KMS-11 (cell line): ENCODE data around the gene LIN28A.

Experiments used
- H2AFZ ChIP-seq: fragments of 200-600 bp; sonication (generic); 2 replicates; pipeline ENCODE4 v1.6.1; 2016; ENCODE audit warnings: antibody characterized with exemption, mixed run types, low read depth
- H3K27ac ChIP-seq: fragments of 200-600 bp; sonication (generic); 2 replicates; pipeline ENCODE4 v1.6.1; 2016; ENCODE audit warnings: mild to moderate bottlenecking, mixed run types
- H3K27me3 ChIP-seq: fragments of 200-600 bp; sonication (generic); 2 replicates; pipeline ENCODE4 v1.6.1; 2017; ENCODE audit warnings: mild to moderate bottlenecking, low read depth, mixed run types, moderate library complexity; ENCODE audit not compliant: insufficient read depth
- H3K36me3 ChIP-seq: fragments of 200-600 bp; sonication (generic); 2 replicates; pipeline ENCODE4 v1.6.1; 2017; ENCODE audit warnings: mild to moderate bottlenecking, mixed run types; ENCODE audit not compliant: insufficient read depth
- H3K4me1 ChIP-seq: fragments of 200-600 bp; sonication (generic); 2 replicates; pipeline ENCODE4 v1.6.1; 2016; ENCODE audit warnings: mild to moderate bottlenecking, low read depth, mixed run types; ENCODE audit not compliant: poor library complexity, severe bottlenecking
- H3K4me2 ChIP-seq: fragments of 200-600 bp; sonication (generic); 2 replicates; pipeline ENCODE4 v1.7.0; 2016; ENCODE audit warnings: mild to moderate bottlenecking, mixed run types
- H3K4me3 ChIP-seq: fragments of 200-600 bp; sonication (generic); IDR thresholded peaks from 2 replicates; pipeline ENCODE4 v1.6.1; 2017; ENCODE audit warnings: low read depth, low read length, mixed read lengths; ENCODE audit not compliant: insufficient read depth
- H3K79me2 ChIP-seq: fragments of 200-600 bp; sonication (generic); 2 replicates; pipeline ENCODE4 v1.6.1; 2016; ENCODE audit warnings: low read depth, mixed run types; ENCODE audit not compliant: insufficient read depth
- H3K9ac ChIP-seq: fragments of 200-600 bp; sonication (generic); 2 replicates; pipeline ENCODE4 v1.6.1; 2016; ENCODE audit warnings: mild to moderate bottlenecking, mixed run types
- H4K20me1 ChIP-seq: fragments of 200-600 bp; sonication (generic); 2 replicates; pipeline ENCODE4 v1.6.1; 2016; ENCODE audit warnings: mild to moderate bottlenecking, mixed run types; ENCODE audit not compliant: insufficient read depth
- CTCF ChIP-seq: fragments of 200-600 bp; sonication (generic); conservative IDR thresholded peaks from 2 replicates; pipeline ENCODE4 v1.6.1; 2017; ENCODE audit warnings: low read depth, mild to moderate bottlenecking, antibody characterized with exemption, low read length, moderate library complexity, mixed read lengths

LIN28A gene

GRCh38 chr1:26472901-26473845 lies 62.6 kb downstream of the LIN28A start:
- peaks cover 10% of the 10 kb centered on the region for H3K36me3 ChIP-seq

GRCh38 chr1:26474818-26475217 lies 64.2 kb downstream of the LIN28A start:
- Histone ChIP-seq H3K27me3 (no peaks in the 10 kb centered on the region), H3K36me3 (peaks cover 10% of the 10 kb centered on the region), H4K20me1 (peaks cover 21% of the 10 kb centered on the region; the same call in 1 of the 2 replicates), H3K4me2 (peak overlapping the region; percentile 81; the same call in 1 of the 2 replicates), H3K27ac (no peak overlapping the region), H3K9ac (no peak overlapping the region), H3K79me2 (peaks cover 20% of the 10 kb centered on the region), H3K4me3 (no peak overlapping the region), H2AFZ (no peak overlapping the region), H3K4me1 (peaks cover 29% of the 10 kb centered on the region)
- TF ChIP-seq CTCF, result no peak

More at GRCh38 chr1:26472901-26473845, 62.6 kb downstream of the LIN28A start:
- Histone ChIP-seq H3K79me2 (peaks cover 20% of the 10 kb centered on the region), H4K20me1 (peaks cover 21% of the 10 kb centered on the region; the same call in 1 of the 2 replicates), H3K4me3 (peak overlapping the region; percentile 69), H3K9ac (peak overlapping the region; percentile 100), H3K4me2 (peak overlapping the region; percentile 81), H2AFZ (no peak overlapping the region), H3K27ac (peak overlapping the region; percentile 100), H3K4me1 (peaks cover 32% of the 10 kb centered on the region), H3K27me3 (no peaks in the 10 kb centered on the region)
- no peak for TF ChIP-seq CTCF

GRCh38 chr1:26475989-26476388 lies 65.4 kb downstream of the LIN28A start:
- no peak overlapping the region for H3K4me2 ChIP-seq
- H3K36me3 ChIP-seq, result peaks cover 10% of the 10 kb centered on the region
- H4K20me1 ChIP-seq, result peaks cover 21% of the 10 kb centered on the region; the same call in 1 of the 2 replicates
- peaks cover 20% of the 10 kb centered on the region for H3K4me1 ChIP-seq
- H3K79me2 ChIP-seq, result peaks cover 20% of the 10 kb centered on the region
- no peak overlapping the region for H2AFZ ChIP-seq
- no peak for TF ChIP-seq CTCF
- H3K27me3 ChIP-seq, result no peaks in the 10 kb centered on the region
- H3K27ac ChIP-seq, result no peak overlapping the region
- H3K9ac ChIP-seq, result no peak overlapping the region
- no peak overlapping the region for H3K4me3 ChIP-seq

- Histone ChIP-seq H3K79me2 (peaks cover 20% of the 10 kb centered on the region), H4K20me1 (peaks cover 21% of the 10 kb centered on the region; the same call in 1 of the 2 replicates), H3K27ac (no peak overlapping the region), H3K36me3 (peaks cover 10% of the 10 kb centered on the region), H3K9ac (no peak overlapping the region), H3K4me1 (peaks cover 14% of the 10 kb centered on the region), H3K4me2 (no peak overlapping the region), H3K27me3 (no peaks in the 10 kb centered on the region), H2AFZ (no peak overlapping the region), H3K4me3 (no peak overlapping the region)
- TF ChIP-seq CTCF, result no peak
Measured at GRCh38 chr1:26476958-26477357, 66.3 kb downstream of the LIN28A start.
